Measurements from ENCODE around the gene ZNF710.
"Not testable (repeated sequence)": the region's sequence is repeated elsewhere in the genome, so short reads cannot be mapped to it uniquely, and the experiment has no call there.

Gene ZNF710, protein sequence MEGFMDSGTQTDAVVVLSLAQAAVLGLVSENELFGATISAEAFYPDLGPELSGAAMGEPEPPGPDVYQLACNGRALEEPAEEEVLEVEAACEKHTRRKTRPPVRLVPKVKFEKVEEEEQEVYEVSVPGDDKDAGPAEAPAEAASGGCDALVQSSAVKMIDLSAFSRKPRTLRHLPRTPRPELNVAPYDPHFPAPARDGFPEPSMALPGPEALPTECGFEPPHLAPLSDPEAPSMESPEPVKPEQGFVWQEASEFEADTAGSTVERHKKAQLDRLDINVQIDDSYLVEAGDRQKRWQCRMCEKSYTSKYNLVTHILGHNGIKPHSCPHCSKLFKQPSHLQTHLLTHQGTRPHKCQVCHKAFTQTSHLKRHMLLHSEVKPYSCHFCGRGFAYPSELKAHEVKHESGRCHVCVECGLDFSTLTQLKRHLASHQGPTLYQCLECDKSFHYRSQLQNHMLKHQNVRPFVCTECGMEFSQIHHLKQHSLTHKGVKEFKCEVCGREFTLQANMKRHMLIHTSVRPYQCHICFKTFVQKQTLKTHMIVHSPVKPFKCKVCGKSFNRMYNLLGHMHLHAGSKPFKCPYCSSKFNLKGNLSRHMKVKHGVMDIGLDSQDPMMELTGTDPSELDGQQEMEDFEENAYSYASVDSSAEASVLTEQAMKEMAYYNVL

DNA sequence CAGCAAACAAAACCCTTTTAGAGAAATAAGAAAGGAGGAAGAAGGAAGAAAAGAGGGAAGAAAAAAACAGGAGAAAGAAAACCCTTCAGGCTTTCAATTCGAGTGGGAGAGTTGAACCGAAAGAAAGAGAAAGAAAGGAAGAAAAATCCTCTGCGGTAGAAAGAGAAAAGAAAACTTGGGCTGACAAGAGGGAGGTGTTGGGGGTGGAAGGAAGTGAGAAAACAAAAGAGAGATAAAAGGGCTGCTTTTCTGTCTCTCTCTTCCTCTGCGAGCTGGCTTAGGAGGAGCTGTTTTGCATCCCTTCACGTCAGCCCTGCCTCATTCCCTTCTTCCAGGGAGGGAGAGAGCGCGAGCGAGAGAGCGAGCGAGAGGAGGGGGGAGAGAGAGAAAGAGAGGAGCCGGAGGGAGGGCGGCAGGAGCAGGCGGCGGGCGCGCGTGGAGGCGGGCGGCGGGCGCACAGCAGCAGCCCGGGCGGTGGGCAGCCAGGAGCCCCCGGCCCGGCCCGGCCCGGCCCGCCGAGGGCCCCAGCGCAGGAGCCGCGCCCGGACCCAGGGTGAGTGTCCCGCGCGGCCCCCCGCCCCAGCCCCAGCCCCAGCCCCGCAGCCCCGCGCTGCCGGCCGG, at the start of gene ZNF710:
TSS of gene ZNF710 (plus strand) at position 263 of the 621 bp plus-strand sequence. CDS start 65,814 bp downstream, outside the sequence.
- DNase-seq, result no peak

DNA sequence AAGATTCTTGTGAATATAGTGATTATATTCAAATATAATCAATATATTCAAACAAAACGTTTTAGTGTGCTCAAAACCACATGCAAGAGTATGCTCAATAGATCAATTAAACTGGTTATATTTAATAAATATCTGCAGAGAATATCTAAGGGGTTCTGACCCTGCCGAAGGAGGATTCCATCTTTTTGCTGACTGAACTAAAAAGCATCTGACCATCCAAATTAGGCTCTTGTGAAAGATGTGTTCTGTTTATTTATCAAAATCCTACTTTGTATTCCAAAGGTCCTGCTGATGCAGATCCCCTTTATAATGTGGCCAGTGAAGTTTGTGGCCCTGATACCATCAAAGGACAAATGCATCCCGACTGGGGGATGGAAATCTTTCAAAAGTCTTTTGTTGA, 46.6 kb upstream of the ZNF710 start:
- no peak for DNase-seq

DNA sequence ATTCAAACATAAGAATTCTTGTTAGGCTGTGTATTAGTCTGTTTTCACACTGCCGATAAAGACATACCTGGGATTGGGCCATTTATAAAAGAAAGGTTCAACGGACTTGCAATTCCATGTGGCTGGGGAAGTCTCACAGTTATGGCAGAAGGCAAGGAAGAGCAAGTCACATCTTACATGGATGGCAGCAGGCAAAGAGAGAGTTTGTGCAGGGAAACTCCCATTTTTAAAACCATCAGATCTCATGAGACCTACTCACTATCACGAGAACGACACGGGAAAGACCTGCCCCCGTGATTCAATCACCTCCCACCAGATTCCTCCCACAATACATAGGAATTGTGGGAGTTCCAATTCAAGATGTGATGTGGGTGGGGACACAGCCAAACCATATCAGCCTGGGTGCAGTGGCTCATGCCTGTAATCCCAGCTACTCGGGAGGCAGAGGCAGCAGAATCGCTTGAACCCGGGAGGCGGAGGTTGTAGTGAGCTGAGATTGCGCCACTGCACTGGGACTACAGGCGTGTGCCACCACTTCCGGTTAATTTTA, 45.6 kb upstream of the ZNF710 start:
- DNase-seq, result not testable (repeated sequence)

DNA sequence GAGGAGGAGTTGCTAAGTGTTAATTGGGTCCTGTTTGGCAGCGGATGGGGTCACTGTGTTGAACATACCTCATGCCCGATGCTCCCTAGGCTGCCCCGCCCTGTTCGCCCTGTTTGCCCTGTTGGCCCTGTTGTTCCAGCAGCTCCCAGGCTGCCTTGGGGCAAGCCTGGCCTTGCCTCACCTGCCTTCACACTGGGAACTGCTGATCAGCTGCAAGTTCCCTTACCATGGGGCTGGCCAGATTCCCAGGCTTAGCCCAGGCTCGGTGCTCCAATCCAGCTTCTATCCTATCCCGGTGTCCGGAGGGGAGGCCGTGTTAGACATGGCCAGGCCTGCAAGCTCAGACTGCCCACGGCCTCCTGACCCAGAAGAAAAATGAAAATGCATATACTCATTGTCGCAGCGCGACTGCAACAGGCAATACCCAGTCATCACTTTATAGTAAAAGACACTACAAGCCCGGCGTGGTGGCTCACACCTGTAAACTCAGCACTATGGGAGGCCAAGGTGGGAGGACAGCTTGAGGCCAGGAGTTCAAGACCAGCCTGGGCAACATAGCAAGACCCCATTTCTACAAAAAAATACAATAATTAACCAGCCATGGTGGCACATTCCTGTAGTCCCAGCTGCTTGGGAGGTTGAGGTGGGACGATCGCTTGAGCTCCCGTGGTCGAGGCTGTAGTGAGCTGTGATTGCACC, 42.9 kb upstream of the ZNF710 start:
- DNase-seq, result no peak

DNA sequence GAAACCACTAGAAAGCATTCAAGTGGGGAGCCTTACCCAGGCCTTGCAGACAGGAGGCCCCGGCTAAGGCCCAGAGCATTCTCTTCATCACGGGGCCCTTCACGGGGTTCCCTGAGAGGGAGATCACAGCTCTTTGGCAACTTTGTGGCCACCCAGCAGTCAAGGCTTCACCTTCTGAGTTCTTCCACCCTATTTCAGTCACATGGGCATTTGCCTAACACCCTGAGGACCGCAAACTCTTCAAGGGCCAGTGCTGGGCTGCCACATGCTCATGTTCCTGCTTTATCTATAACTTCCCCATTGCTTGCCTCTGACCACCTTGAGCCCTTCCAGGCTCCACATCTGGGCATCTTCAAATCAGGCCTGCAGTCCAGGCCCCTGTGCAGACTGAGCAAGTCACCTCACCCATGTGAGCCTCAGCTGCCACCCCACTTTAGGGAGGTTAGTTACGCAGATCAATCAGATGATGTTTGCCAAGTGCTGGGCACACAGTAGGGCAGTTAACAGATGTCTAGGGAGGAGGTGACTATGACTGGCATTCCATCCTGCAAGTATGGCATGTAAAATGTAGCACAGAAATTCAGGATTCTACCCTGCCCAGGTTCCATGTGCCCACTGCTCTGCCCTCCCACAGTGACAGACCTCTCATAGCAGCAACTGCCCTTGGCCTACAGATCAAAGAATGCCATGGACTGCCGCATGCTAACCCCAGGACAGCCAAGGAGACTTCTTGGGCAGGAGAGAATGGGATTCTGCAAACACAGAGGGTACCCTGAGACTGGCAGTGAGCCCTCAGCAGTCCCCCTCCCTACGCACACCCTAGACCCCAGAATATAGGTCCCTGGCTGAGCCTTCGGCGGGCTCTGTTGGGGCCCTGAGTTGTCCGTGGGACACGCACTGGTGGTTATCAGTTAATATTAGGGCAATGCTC, 37.6 kb upstream of the ZNF710 start:
- no peak for DNase-seq

DNA sequence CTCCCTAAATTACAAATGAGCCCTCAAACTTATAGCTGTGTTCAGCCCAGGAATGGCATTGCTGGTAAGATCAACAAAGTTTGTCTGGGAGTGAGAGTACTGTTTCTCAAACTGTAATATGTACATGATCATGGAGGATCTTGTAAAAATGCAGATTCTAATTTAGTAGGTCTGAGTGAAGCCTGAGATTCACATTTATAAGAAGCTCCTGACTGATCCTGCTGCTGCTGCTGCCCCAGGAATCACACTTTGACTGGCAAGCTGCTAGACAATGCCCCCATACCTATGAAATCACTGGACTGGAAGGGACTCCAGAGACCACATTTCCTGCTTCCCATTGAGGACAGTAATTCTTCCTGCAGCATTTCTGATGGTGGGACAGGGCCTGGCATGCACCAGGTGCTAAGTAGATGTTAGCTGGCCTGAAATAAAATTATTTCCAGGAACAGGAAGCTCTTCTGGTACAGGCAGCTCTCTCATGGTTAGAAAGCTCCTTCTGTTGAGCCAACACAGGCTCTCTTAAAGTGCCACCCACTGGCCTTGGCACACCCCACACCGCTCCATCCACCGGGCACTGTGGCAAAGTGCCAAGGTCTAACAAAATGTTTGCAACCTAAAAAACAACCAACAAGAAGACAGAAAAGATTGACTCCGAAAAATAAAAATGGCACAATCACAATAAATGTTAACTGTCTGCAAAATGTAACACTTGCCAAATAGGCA, 36.7 kb upstream of the ZNF710 start:
- no peak for DNase-seq

DNA sequence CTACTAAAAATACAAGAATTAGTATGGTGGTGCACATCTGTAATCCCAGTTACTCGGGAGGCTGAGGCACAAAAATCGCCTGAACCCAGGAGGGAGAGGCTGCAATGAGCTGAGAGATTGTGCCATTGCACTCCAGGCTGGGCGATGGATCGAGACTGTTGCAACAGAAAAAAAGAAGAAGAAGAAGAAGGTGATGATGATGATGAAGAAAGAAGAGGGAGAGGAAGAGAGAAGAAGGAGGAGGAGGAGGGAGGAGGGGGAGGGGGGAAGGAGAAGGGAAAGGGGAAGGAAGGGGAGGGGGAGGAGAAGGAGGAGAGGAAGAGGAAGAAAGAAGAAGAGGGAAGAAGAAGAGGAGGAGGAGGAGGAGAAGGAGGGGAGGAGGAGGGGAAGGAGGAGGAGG, 33.2 kb upstream of the ZNF710 start:
- no peak for DNase-seq

DNA sequence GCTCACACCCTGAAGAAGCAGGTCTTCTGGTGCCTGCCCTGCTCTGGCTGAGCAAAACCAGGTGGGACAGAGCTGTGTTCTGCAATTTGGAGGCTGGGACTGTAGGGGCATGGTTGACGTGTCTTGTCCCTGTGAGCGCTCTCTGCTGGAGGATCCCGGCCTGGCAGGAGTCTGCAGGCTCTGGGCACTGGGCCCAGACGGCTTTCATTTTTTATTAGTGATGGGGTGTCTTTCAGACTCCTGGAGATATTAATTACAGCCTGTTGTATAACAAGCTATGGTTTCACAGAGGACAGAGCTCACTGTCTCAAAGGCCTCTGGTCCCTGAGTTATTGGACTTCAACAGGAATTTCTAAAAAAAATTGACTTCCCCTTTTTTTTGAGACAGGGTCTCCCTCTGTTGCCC, 29.5 kb upstream of the ZNF710 start:
- peak; percentile 35 for DNase-seq

DNA sequence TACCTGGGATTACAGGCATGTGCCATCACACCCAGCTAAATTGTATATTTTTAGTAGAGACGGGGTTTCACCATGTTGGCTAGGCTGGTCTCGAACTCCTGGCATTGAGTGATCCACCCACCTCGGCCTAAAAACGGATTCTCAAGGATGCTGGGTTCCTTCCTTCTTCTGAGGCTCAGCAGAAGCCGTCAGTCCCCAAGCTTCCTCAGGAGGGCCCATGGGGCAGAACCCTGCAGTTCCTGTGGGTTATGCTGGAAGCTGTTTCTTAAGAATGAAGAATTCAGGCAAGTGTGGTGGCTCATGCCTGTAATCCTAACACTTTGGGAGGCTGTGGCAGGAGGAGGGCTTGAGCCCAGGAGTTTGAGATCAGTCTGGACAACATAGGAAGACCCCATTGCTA, 29.0 kb upstream of the ZNF710 start:
- DNase-seq, result no peak

DNA sequence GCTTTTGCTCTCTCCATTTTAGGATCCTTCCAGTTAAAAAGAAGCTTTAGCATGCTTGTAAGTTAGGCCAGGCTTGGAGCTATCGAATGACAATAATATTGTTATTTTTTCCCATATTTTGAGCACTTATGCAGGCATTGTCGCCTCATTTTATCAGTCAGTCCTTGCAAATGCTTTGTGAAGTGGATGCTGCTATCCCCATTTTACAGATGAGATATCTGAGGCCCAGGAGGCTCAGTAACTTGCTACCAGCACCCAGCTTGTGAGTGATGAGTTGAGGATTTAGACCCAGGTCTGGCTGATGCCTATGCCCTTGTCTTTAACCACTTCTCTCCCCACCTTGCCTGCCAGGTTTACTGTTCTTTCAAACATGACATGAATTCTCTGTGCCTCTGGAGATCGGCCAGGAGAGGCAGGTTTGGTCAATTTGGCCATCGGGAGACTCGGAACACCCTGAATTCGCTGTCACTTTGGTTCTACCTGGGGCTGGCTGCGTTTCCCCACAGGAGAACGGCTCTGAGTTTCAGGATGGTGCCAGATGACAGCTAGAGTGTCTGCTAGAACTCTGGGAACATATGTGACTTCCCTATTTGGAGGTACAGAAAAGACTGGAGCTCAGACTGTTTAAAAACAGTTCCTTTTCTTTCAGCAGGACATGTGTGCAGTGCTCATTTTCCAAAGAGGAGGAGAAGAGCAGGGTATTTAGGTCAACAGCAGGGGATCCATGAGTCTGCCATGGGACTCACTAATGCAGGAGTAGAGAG, 25.5 kb upstream of the ZNF710 start:
- DNase-seq, result no peak

DNA sequence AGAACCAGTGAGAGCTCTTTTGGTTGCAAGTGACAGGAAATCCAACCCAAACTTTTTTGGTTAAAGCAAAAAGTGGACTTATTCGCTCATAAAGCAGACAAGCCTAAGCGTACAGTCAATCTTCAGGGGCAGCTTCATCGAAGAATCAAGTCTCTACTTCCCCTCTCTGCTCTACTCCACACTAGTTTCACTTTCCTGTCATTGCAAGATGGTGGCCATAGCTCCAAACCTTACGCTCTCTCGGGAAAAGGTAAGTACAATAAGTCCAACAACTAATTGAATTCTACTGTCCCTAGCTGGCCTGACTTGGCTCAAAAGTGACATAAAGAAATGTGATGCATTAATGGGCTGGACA, 24.9 kb upstream of the ZNF710 start:
- no peak for DNase-seq

DNA sequence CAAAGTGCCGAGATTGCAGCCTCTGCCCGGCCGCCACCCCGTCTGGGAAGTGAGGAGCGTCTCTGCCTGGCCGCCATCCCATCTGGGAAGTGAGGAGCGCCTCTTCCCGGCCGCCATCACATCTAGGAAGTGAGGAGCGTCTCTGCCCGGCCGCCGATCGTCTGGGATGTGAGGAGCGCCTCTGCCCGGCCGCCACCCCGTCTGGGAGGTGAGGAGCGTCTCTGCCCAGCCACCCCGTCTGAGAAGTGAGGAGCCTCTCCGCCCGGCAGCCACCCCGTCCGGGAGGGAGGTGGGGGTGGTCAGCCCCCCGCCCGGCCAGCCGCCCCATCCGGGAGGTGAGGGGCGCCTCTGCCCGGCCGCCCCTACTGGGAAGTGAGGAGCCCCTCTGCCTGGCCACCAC, 23.3 kb upstream of the ZNF710 start:
- not testable (repeated sequence) for DNase-seq

DNA sequence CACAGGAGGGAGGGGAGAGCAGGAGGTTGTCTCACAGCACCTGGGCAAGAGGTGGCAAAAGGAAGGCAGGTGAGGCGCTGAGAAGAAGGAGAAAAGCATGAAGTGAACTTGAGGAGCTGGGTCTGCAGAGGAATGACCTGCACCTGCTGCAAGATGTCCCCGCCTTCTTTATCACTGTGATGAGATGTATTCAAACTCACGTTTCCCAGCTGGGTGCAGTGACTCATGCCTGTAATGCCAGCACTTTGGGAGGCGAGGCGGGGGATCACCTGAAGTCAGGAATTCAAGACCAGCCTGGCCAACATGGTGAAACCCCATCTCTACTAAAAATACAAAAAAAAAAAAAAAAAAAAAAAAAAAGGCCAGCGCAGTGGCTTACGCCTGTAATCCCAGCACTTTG, 22.2 kb upstream of the ZNF710 start:
- no peak for DNase-seq

DNA sequence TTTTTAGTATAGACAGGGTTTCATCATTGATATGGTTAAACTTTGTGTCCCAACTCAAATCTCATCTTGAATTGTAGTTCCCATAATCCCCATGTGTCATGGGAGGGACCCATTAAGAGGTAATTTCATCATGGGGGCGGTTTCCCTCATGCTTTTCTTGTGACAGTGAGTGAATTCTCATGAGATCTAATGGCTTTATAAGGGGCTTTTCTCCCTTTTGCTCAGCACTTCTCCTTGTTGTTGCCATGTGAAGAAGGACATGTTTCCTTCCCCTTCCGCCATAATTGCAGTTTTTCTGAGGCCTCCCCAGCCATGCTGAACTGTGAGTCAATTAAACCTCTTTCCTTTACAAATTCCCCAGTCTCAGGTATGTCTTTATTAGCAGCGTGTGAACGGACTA, 20.2 kb upstream of the ZNF710 start:
- DNase-seq, result no peak

DNA sequence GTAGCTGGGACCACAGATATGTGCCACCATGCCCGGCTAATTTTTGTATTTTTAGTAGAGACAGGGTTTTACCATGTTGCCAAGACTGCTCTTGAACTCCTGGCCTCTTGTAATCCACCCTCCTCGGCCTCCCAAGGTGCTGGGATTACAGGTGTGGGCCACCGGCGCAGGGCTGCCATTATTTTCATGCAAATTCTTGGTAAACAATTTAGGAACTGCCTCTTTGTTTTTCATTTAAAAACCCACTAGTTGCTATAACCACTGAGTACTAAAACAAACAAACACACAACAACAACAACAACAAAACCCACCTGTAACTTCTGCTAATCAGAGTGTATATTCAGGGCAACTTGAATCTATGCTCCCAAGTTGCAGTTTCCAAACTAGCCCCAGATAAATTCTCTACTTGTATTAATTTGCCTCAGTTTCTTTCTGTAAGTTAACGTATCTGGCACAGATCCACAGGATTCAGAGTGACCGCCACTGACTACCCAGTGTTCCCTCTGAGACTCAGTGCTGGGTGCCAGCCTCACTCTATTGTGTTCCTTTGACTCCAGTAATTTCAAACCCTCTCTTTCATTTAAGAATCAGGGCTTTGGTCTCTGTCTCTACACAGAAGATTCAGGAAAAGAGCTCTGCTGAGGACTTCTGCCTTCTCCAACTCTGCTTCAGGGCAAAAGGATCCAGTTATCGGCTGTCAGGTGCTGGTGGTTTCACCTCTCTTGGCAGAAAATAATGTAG, 18.6 kb upstream of the ZNF710 start:
- DNase-seq, result no peak

DNA sequence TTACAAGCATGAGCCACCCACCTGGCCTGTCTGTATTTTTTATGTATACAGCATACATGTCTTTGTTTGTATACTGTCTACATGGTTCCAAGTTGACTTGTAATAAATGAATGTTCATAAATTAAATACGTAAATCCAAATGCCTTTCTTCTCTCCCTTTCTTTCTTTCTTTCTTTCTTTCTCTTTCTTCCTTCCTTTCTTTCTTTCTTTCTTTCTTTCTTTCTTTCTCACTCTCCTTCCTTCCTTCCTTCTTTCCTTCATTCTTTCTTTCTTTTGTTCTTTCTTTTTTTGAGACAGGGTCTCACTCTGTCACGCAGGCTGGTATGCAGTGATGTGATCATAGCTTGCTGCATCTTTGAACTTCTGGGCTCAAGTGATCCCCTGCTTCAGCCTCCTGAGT, 17.1 kb upstream of the ZNF710 start:
- DNase-seq, result no peak

DNA sequence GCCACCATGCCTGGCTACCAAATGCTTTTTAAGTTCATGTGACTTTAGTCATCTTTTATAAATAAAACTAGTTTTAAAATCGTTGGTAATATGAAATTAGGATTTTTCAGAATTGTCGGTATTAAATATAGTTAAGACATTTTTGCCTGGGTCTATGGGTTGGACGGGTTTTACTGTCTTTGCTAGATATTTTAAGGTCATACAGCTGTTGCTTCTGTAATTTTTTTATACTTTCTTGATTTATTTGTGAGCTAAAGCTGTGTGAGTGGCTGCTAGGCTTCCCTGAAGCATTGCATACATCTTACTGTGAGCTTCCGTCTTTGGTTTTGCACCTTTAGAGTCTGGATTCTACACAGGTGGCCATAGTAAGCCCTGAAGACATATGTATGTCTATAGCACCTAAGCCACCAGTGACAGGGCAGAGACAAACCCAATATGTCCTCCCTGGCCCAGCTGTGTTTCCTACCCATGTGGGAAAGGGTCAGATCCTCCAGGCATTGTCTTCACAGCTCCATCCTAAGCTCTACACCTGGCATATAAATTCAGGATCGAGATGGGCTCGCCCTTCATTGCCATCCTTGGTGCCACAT, 16.6 kb upstream of the ZNF710 start:
- DNase-seq, result no peak

DNA sequence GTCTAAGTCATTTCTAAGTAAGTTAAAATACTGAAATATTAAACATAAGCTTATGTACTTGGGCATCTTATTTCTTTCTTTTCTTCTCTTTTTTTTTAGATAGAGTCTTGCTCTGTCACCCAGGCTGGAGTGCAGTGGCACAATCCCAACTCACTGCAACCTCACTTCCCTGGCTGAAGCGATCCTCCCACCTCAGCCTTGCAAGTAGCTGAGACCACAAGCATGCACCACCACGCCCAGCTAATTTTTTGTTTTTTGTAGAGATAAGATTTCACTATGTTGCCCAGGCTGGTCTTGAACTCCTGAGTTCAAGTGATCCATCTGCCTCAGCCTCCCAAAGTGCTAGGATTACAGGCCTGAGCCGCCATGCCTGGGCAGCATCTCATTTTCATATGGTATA, 16.0 kb upstream of the ZNF710 start:
- DNase-seq, result no peak

DNA sequence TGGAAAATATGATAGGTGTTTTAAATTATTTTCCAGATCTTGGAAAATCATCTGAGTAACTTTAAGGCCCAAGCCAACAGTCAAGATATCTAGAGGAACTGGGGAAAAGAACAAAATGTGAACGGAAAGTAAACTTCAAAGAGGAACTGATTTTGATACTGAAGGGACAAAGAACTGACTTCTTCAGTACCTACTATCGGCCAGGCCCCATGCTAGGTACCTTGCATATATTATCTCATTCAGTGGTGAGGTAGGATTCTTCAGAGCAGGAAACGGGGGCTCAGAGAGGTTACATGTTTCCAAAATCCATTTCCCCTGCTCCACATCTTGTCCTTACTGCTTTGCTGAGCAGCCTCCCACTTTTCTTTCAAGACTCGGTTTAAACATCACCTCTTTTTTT, 9.8 kb upstream of the ZNF710 start:
- DNase-seq, result no peak
